B cell (primary cell): ENCODE measurements around the gene PHLPP2. TPM values are rescaled to one million over a fixed set of nuclear protein-coding genes. Genes with fewer than 3 reads are reported as not detected.

Experiments used
- ATAC-seq: fragments of 200-7000 bp; cut with Tn5 transposase; one replicate; pipeline ENCODE4 v1.10.0; 2021; ENCODE audit warnings: low read depth, mild to moderate bottlenecking, moderate number of reproducible peaks, moderate library complexity
- CTCF ChIA-PET: fragments of 350-600 bp; sonication (Branson Sonifier 250); formaldehyde crosslinking; loops from one replicate; lab custom pipeline; 2021; ENCODE audit warnings: antibody characterized with exemption, inconsistent platforms; lab: Charles Lee
- POLR2A ChIA-PET: fragments of 350-600 bp; sonication (Branson Sonifier 250); formaldehyde crosslinking; loops from one replicate; lab custom pipeline; 2021; ENCODE audit warnings: antibody characterized with exemption; lab: Charles Lee
- DNase-seq: peaks from one replicate; pipeline ENCODE4 v3.0.0; 2013
- H2AFZ ChIP-seq: 2 replicates; pipeline ENCODE4 v1.6.1; 2012; ENCODE audit warnings: mild to moderate bottlenecking, low read depth, low read length; ENCODE audit not compliant: insufficient read depth, poor library complexity, severe bottlenecking
- H3K27ac ChIP-seq, 2 donors: 1 replicate in 1 of 2; 2 replicates in 1 of 2; pipeline ENCODE4 v1.5.1; 2012 to 2013; ENCODE audit warnings: low read length in 2 of 2, mild to moderate bottlenecking in 2 of 2, moderate library complexity in 1 of 2
- H3K27me3 ChIP-seq, 4 experiments: fragments of 200-600 bp in 1 of 4; sonication (generic) in 1 of 4; replicated peaks in 1 of 4; 1 replicate in 2 of 4; 2 replicates in 2 of 4; pipeline versions ENCODE4 v1.6.1 to v1.7.0; 2013 to 2016; ENCODE audit warnings: low read length in 3 of 4, mild to moderate bottlenecking in 2 of 4, mixed read lengths in 1 of 4, moderate library complexity in 1 of 4; ENCODE audit not compliant: insufficient read depth in 4 of 4, control insufficient read depth in 3 of 4; ENCODE audit errors: control extremely low read depth in 1 of 4
- H3K36me3 ChIP-seq, 2 experiments: replicated peaks in 1 of 2; 1 replicate in 1 of 2; 2 replicates in 1 of 2; pipeline versions ENCODE4 v1.6.1 to v1.7.1; 2013; ENCODE audit warnings: low read length in 1 of 2; ENCODE audit not compliant: insufficient read depth in 2 of 2, control insufficient read depth in 1 of 2; ENCODE audit errors: control extremely low read depth in 1 of 2, extremely low read depth in 1 of 2
- H3K4me1 ChIP-seq, 2 donors: fragments of 200-600 bp in 1 of 2; sonication (generic) in 1 of 2; 1 replicate in 1 of 2; 2 replicates in 1 of 2; pipeline versions ENCODE4 v1.5.1 to v1.6.1; 2013 to 2017; ENCODE audit warnings: low read length in 2 of 2; ENCODE audit not compliant: control insufficient read depth in 2 of 2, insufficient read depth in 2 of 2
- H3K4me2 ChIP-seq: replicated peaks from 2 replicates; pipeline ENCODE3; 2012; ENCODE audit warnings: mild to moderate bottlenecking, low read depth, low read length; ENCODE audit not compliant: poor library complexity, severe bottlenecking
- H3K4me3 ChIP-seq, 5 experiments: fragments of 200-600 bp in 1 of 5; sonication (generic) in 1 of 5; 1 replicate in 3 of 5; 2 replicates in 2 of 5; pipeline versions ENCODE4 v1.5.1 to v1.7.0; 2011 to 2016; ENCODE audit warnings: low read length in 4 of 5, mild to moderate bottlenecking in 4 of 5, low read depth in 2 of 5, control low read depth in 1 of 5, moderate library complexity in 1 of 5; ENCODE audit not compliant: insufficient read depth in 1 of 5; ENCODE audit errors: control extremely low read depth in 1 of 5, extremely low read depth in 1 of 5
- H3K79me2 ChIP-seq: fragments of 200-600 bp; sonication (generic); one replicate; pipeline ENCODE4 v1.6.0; 2016; ENCODE audit warnings: low read length; ENCODE audit not compliant: control insufficient read depth, insufficient read depth
- H3K9ac ChIP-seq: fragments of 200-600 bp; sonication (generic); 2 replicates; pipeline ENCODE4 v1.6.1; 2017; ENCODE audit warnings: mild to moderate bottlenecking, low read length, moderate library complexity
- H3K9me3 ChIP-seq, 3 donors: one replicate each; pipeline versions ENCODE4 v1.6.1 to v1.7.1; 2013; ENCODE audit warnings: low read length in 2 of 3; ENCODE audit not compliant: control insufficient read depth in 2 of 3, insufficient read depth in 1 of 3; ENCODE audit errors: control extremely low read depth in 1 of 3
- H4K20me1 ChIP-seq: 2 replicates; pipeline ENCODE4 v1.6.0; 2012; ENCODE audit warnings: mild to moderate bottlenecking, low read length; ENCODE audit not compliant: insufficient read depth, control insufficient read depth, poor library complexity, severe bottlenecking
- H3K27ac Mint-ChIP-seq: one replicate; pipeline ENCODE4 v1.8.0; 2021; ENCODE audit warnings: mixed read lengths
- H3K27me3 Mint-ChIP-seq: one replicate; pipeline ENCODE4 v1.8.0; 2021; ENCODE audit warnings: mixed read lengths
- H3K4me1 Mint-ChIP-seq: one replicate; pipeline ENCODE4 v1.8.0; 2021; ENCODE audit warnings: mixed read lengths
- H3K4me3 Mint-ChIP-seq: one replicate; pipeline ENCODE4 v1.8.0; 2021; ENCODE audit warnings: mixed read lengths
- H3K9me3 Mint-ChIP-seq: one replicate; pipeline ENCODE4 v1.8.0; 2022; ENCODE audit warnings: mixed read lengths; ENCODE audit not compliant: insufficient read depth
- CTCF ChIP-seq: fragments of 200-600 bp; IDR thresholded peaks from one replicate; pipeline ENCODE4 v1.8.0; 2022; ENCODE audit warnings: antibody characterized with exemption, mild to moderate bottlenecking
- EZH2 ChIP-seq: IDR thresholded peaks from 2 replicates; pipeline ENCODE4 v1.6.1; 2012; ENCODE audit warnings: borderline replicate concordance, low read depth, mild to moderate bottlenecking, moderate library complexity, low read length; ENCODE audit not compliant: insufficient read depth, poor library complexity, severe bottlenecking
- WGBS: methylation state at CpG from one replicate; pipeline ENCODE4 v1.1.5; 2013; ENCODE audit warnings: missing lambda C conversion rate; ENCODE audit not compliant: insufficient coverage; 5-methylcytosine and 5-hydroxymethylcytosine counted together
- intact Hi-C: fragments of 100-400 bp; cut with micrococcal nuclease; formaldehyde crosslinking; loops from one replicate; pipeline ENCODE4 v1.10.0; 2022
- polyA plus RNA-seq: library from polyadenylated mRNA; depleted of rRNA; stranded (reverse); fragments of >200 nt; gene quantifications from 2 replicates; pipeline ENCODE4 v1.2.3, GENCODE V29; 2012
- total RNA-seq, 2 donors: library from RNA; stranded (reverse); fragments of 120-200 nt in 1 of 2; gene quantifications; 1 replicate in 1 of 2; 2 replicates in 1 of 2; pipeline versions ENCODE4 v1.2.3 to v1.2.4, GENCODE V29; 2013 to 2022

The PHLPP2 gene
- total and polyA plus RNA-seq, 2 donors (not counting 1 experiment from before 2014, with no cell fraction given), result 7.2 to 16.1 TPM

- Mint-ChIP-seq H3K4me1 (peaks cover 3% of the 10 kb centered on the region), H3K27ac (no peak overlapping the region), H3K4me3 (no peak overlapping the region), H3K27me3 (no peaks in the 10 kb centered on the region), H3K9me3 (no peaks in the 10 kb centered on the region)
- Histone ChIP-seq H3K27ac (no peak overlapping the region), H3K9ac (no peak overlapping the region), H2AFZ (no peak overlapping the region), H3K9me3 (no peaks in the 10 kb centered on the region), H3K4me1 (peaks cover 0 to 5% of the 10 kb centered on the region in 2 donors), H3K36me3 (peaks cover 1 to 8% of the 10 kb centered on the region in 2 experiments), H3K4me2 (no peak overlapping the region), H3K4me3 (no peak overlapping the region), H3K79me2 (peaks cover 49% of the 10 kb centered on the region), H4K20me1 (peaks cover 15% of the 10 kb centered on the region), H3K27me3 (no peaks in the 10 kb centered on the region)
- no CpG with 5 or more reads among the region's 1 CpG for WGBS
- ATAC-seq (no peak), DNase-seq (no peak)
- ChIA-PET POLR2A (no interaction called here), CTCF (interaction anchor here (0.6 kb wide), 1 partner anchor 170 kb away, joined by 3 read pairs; no protein-coding TSS in a partner anchor)
- intact Hi-C loops, result no loop called here
- no peak for TF ChIP-seq EZH2
- TF ChIP-seq CTCF, result no peak
Observed at GRCh38 chr16:71712501-71712900, 12.0 kb downstream of the PHLPP2 start.

GRCh38 chr16:71711789-71712188, 12.7 kb downstream of the PHLPP2 start:
- H3K4me1 ChIP-seq, result peaks cover 0 to 8% of the 10 kb centered on the region in 2 donors
- Mint-ChIP-seq H3K4me1 (peaks cover 3% of the 10 kb centered on the region), H3K9me3 (no peaks in the 10 kb centered on the region), H3K4me3 (no peak overlapping the region), H3K27me3 (no peaks in the 10 kb centered on the region), H3K27ac (no peak overlapping the region)
- ATAC-seq (no peak), DNase-seq (no peak)
- H3K4me2 ChIP-seq, result no peak overlapping the region
- peaks cover 49% of the 10 kb centered on the region for H3K79me2 ChIP-seq
- no peak overlapping the region for H3K9ac ChIP-seq
- H3K27ac ChIP-seq, result no peak overlapping the region
- ChIA-PET CTCF (no interaction called here), POLR2A (no interaction called here)
- WGBS, result no CpG with 5 or more reads among the region's 3 CpGs
- no peaks in the 10 kb centered on the region for H3K9me3 ChIP-seq
- no peak overlapping the region for H3K4me3 ChIP-seq
- no peak overlapping the region for H2AFZ ChIP-seq
- H4K20me1 ChIP-seq, result peaks cover 9% of the 10 kb centered on the region
- peaks cover 3 to 8% of the 10 kb centered on the region in 2 experiments for H3K36me3 ChIP-seq
- H3K27me3 ChIP-seq, result no peaks in the 10 kb centered on the region
- intact Hi-C loops, result no loop called here
- TF ChIP-seq EZH2, result no peak
- TF ChIP-seq CTCF, result no peak
